MCF 10A (cell line): ENCODE results near the gene LPCAT3. TPM values are rescaled to one million over a fixed set of nuclear protein-coding genes. Genes with fewer than 3 reads are reported as not detected.

Experiments
- BruUV-seq: library from RNA; stranded (reverse); fragments of 400-500 nt; replicated peaks from 2 replicates; lab custom pipeline; 2021; lab: Mats Ljungman, UMichigan
- CTCF ChIA-PET: fragments of 300-600 bp; sonication (Branson Sonifier 250); formaldehyde crosslinking; extraction: SDS; loops from one replicate; lab custom pipeline; 2021; ENCODE audit warnings: antibody characterized with exemption, inconsistent platforms; lab: Yijun Ruan, JAX
- POLR2A ChIA-PET: fragments of 300-600, 350-650 bp; sonication (Branson Sonifier 250); formaldehyde crosslinking; extraction: SDS; loops from one replicate; lab custom pipeline; 2020; ENCODE audit warnings: antibody characterized with exemption, inconsistent platforms; lab: Yijun Ruan, JAX
- DNase-seq: peaks from one replicate; pipeline ENCODE4 v3.0.0-alpha.2; 2018; ENCODE audit not compliant: unreplicated experiment
- H3K27ac Mint-ChIP-seq: one replicate; pipeline ENCODE4 v1.8.0; 2022; ENCODE audit warnings: mild to moderate bottlenecking, low read depth, mixed read lengths; ENCODE audit not compliant: unreplicated experiment
- H3K27me3 Mint-ChIP-seq: one replicate; pipeline ENCODE4 v1.8.0; 2022; ENCODE audit warnings: mixed read lengths; ENCODE audit not compliant: insufficient read depth, unreplicated experiment
- H3K36me3 Mint-ChIP-seq: one replicate; pipeline ENCODE4 v1.8.0; 2022; ENCODE audit warnings: mild to moderate bottlenecking, moderate library complexity, mixed read lengths; ENCODE audit not compliant: insufficient read depth, unreplicated experiment
- H3K4me1 Mint-ChIP-seq: one replicate; pipeline ENCODE4 v1.8.0; 2022; ENCODE audit warnings: mixed read lengths; ENCODE audit not compliant: insufficient read depth, unreplicated experiment
- H3K4me3 Mint-ChIP-seq: one replicate; pipeline ENCODE4 v1.8.0; 2022; ENCODE audit warnings: mild to moderate bottlenecking, moderate library complexity, mixed read lengths; ENCODE audit not compliant: unreplicated experiment
- H3K9me3 Mint-ChIP-seq: one replicate; pipeline ENCODE4 v1.8.0; 2022; ENCODE audit warnings: mixed read lengths; ENCODE audit not compliant: unreplicated experiment
- intact Hi-C: fragments of 100-400 bp; cut with micrococcal nuclease; formaldehyde crosslinking; loops from 2 replicates; pipeline ENCODE4 v1.14.1; 2022
- total RNA-seq: library from RNA; stranded (reverse); gene quantifications from 2 replicates; pipeline ENCODE4 v1.2.3, GENCODE V29; 2022
- TF ChIP-seq, protein P1 (sequence below): fragments of 200-600 bp; IDR thresholded peaks from one replicate; pipeline ENCODE4 v1.8.0; 2022; ENCODE audit warnings: antibody characterized with exemption, mild to moderate bottlenecking; ENCODE audit not compliant: unreplicated experiment

The LPCAT3 gene
- total RNA-seq, 1 experiment from 2014 or later: 14.4 TPM

GRCh38 chr12:6980075-6980474, 38.2 kb downstream of the LPCAT3 start:
- H3K27me3 Mint-ChIP-seq: no peaks in the 10 kb centered on the region
- intact Hi-C loops: no loop called here
- H3K27ac Mint-ChIP-seq: no peak overlapping the region
- TF ChIP-seq, protein P1, sequence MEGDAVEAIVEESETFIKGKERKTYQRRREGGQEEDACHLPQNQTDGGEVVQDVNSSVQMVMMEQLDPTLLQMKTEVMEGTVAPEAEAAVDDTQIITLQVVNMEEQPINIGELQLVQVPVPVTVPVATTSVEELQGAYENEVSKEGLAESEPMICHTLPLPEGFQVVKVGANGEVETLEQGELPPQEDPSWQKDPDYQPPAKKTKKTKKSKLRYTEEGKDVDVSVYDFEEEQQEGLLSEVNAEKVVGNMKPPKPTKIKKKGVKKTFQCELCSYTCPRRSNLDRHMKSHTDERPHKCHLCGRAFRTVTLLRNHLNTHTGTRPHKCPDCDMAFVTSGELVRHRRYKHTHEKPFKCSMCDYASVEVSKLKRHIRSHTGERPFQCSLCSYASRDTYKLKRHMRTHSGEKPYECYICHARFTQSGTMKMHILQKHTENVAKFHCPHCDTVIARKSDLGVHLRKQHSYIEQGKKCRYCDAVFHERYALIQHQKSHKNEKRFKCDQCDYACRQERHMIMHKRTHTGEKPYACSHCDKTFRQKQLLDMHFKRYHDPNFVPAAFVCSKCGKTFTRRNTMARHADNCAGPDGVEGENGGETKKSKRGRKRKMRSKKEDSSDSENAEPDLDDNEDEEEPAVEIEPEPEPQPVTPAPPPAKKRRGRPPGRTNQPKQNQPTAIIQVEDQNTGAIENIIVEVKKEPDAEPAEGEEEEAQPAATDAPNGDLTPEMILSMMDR: no peak
- H3K9me3 Mint-ChIP-seq: no peaks in the 10 kb centered on the region
- no peak overlapping the region for H3K4me3 Mint-ChIP-seq
- POLR2A ChIA-PET: interaction anchor here (0.8 to 1.0 kb wide), 2 partner anchors 25 to 38 kb away, joined by 3 to 4 read pairs; partner anchors contain the start of gene LPCAT3
- DNase-seq: no peak
- BruUV-seq: no TSS peak
- CTCF ChIA-PET: interaction anchor here (0.6 to 1.1 kb wide), 2 partner anchors 13 to 162 kb away, joined by 3 read pairs; no protein-coding TSS in a partner anchor
- H3K4me1 Mint-ChIP-seq: no peaks in the 10 kb centered on the region
- peaks cover 83% of the 10 kb centered on the region for H3K36me3 Mint-ChIP-seq

DNA sequence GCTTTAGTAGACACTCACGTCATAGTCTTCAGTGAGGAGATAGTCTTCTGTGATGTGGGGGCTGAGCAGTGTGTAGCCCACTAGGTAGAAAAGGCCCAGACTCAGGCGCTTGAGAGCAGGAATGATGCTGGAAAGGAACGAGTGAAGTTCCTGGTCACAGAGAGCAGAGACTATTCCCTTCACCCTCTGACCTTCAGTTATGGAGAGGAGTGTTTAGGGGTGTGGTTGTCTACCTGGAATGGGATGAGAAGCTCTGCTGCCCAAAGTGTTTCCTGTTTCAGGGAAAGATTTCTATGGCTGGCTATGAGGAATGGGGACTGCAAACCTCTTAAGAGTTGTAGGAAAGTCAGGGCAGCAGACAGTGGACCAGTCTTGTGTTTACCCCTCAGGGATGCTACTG, 38.8 kb downstream of the LPCAT3 start:
- Mint-ChIP-seq H3K27ac (no peak overlapping the region), H3K27me3 (no peaks in the 10 kb centered on the region), H3K4me1 (no peaks in the 10 kb centered on the region), H3K9me3 (no peaks in the 10 kb centered on the region), H3K36me3 (peaks cover 80% of the 10 kb centered on the region), H3K4me3 (no peak overlapping the region)
- ChIA-PET POLR2A (no interaction called here), CTCF (interaction anchor here (0.6 to 1.1 kb wide), 2 partner anchors 14 to 162 kb away, joined by 3 read pairs; no protein-coding TSS in a partner anchor)
- intact Hi-C loops: no loop called here
- BruUV-seq: no TSS peak
- TF ChIP-seq, protein P1: no peak
- no peak for DNase-seq

- H3K4me1 Mint-ChIP-seq: no peaks in the 10 kb centered on the region
- H3K4me3 Mint-ChIP-seq: no peak overlapping the region
- no peaks in the 10 kb centered on the region for H3K27me3 Mint-ChIP-seq
- TF ChIP-seq, protein P1: no peak
- H3K36me3 Mint-ChIP-seq: peaks cover 80% of the 10 kb centered on the region
- H3K9me3 Mint-ChIP-seq: no peaks in the 10 kb centered on the region
- intact Hi-C loops: no loop called here
- POLR2A ChIA-PET: interaction anchor here (1.3 kb wide), 1 partner anchor 35 kb away, joined by 3 read pairs; the partner anchor contains the start of genes C12orf57 and RNU7-1
- BruUV-seq: no TSS peak
- CTCF ChIA-PET: interaction anchor here (0.5 to 1.1 kb wide), 2 partner anchors 14 to 101 kb away, joined by 3 read pairs; no protein-coding TSS in a partner anchor
- no peak for DNase-seq
- no peak overlapping the region for H3K27ac Mint-ChIP-seq
Measured at GRCh38 chr12:6979021-6979420, 39.3 kb downstream of the LPCAT3 start.

GRCh38 chr12:6978611-6979011, 39.7 kb downstream of the LPCAT3 start:
- TF ChIP-seq, protein P1: no peak
- ChIA-PET CTCF (interaction anchor here (0.5 kb wide), 1 partner anchor 102 kb away, joined by 3 read pairs; no protein-coding TSS in a partner anchor), POLR2A (interaction anchor here (0.9 to 1.3 kb wide), 3 partner anchors 15 to 55 kb away, joined by 3 to 4 read pairs (median 3); partner anchors contain the start of genes C12orf57 and RNU7-1)
- no peaks in the 10 kb centered on the region for H3K9me3 Mint-ChIP-seq
- DNase-seq: no peak
- no peak overlapping the region for H3K4me3 Mint-ChIP-seq
- H3K27me3 Mint-ChIP-seq: no peaks in the 10 kb centered on the region
- BruUV-seq: no TSS peak
- intact Hi-C loops: no loop called here
- H3K36me3 Mint-ChIP-seq: peaks cover 82% of the 10 kb centered on the region
- H3K27ac Mint-ChIP-seq: no peak overlapping the region
- H3K4me1 Mint-ChIP-seq: no peaks in the 10 kb centered on the region
